ENCODE results near the gene MAB21L1. TPM values are rescaled to one million over a fixed set of nuclear protein-coding genes. Genes with fewer than 3 reads are reported as not detected.

MAB21L1 gene
- total and polyA plus RNA-seq, 2 donors (not counting 3 experiments of a cell fraction or from before 2014, with no cell fraction given), result 0.03 TPM; not detected in 1

GRCh38 chr13:35480346-35480745 lies 3.9 kb upstream of the MAB21L1 start:
- H3K9me1 ChIP-seq (replicated peaks; ENCODE audit: control insufficient read depth, extremely low read depth, insufficient read depth, low read length), result peaks cover 2% of the 10 kb centered on the region
- intact Hi-C loops (cut with micrococcal nuclease), result no loop called here
- FAIRE-seq, result no peak
- no peaks in the 10 kb centered on the region for H3K27me3 ChIP-seq (ENCODE audit: control insufficient read depth in 2 of 2, insufficient read depth in 2 of 2, low read length in 2 of 2)
- no peaks in the 10 kb centered on the region for H3K36me3 ChIP-seq (ENCODE audit: control insufficient read depth in 2 of 2, extremely low read depth in 1 of 2, insufficient read depth in 2 of 2, low read length in 2 of 2)
- H3K4me1 ChIP-seq (ENCODE audit: control insufficient read depth, extremely low read depth, insufficient read depth, low read length), result no peaks in the 10 kb centered on the region
- H2AFZ ChIP-seq (ENCODE audit: low read depth, low read length), result no peak overlapping the region
- H3K4me3 ChIP-seq (replicated peaks in 1 of 3; ENCODE audit: insufficient read depth in 1 of 3, low read depth in 1 of 3, low read length in 3 of 3), result no peak overlapping the region
- H4K20me1 ChIP-seq (replicated peaks; ENCODE audit: control insufficient read depth, extremely low read depth, insufficient read depth, low read length), result no peaks in the 10 kb centered on the region
- H3K79me2 ChIP-seq (ENCODE audit: control insufficient read depth, insufficient read depth, low read length), result no peaks in the 10 kb centered on the region
- no TSS peak for BruUV-seq (replicated peaks)
- H3K9me3 ChIP-seq (replicated peaks; ENCODE audit: control insufficient read depth, insufficient read depth, low read length), result no peaks in the 10 kb centered on the region
- H3K27ac ChIP-seq (ENCODE audit: insufficient read depth, low read depth, low read length), result no peak overlapping the region
- ChIA-PET CTCF (no interaction called here), POLR2A (no interaction called here)
- dilution Hi-C loops (cut with MboI; ENCODE audit: extremely low pct_ligation_motif_present, low sequenced_read_pairs), result no loop called here
- H3K9ac ChIP-seq (replicated peaks; ENCODE audit: extremely low read depth, insufficient read depth, low read length), result no peak overlapping the region
- TF ChIP-seq JUN (IDR thresholded peaks at IDR 0.05; ENCODE audit: borderline replicate concordance, insufficient read depth, insufficient read length, low read depth) (no peak), MAX (IDR thresholded peaks at IDR 0.05; ENCODE audit: insufficient read depth, insufficient read length) (no peak), EZH2 (IDR thresholded peaks at IDR 0.05; ENCODE audit: borderline replicate concordance, low read depth, low read length, severe bottlenecking) (no peak), GATA2 (IDR thresholded peaks at IDR 0.05; ENCODE audit: insufficient read depth, insufficient read length, low read depth, low read length) (no peak), POLR2A (IDR thresholded peaks at IDR 0.05; ENCODE audit: low read depth, low read length) (no peak), MYC (IDR thresholded peaks at IDR 0.05; ENCODE audit: low read depth, low read length) (no peak), FOS (IDR thresholded peaks at IDR 0.05; ENCODE audit: borderline replicate concordance, insufficient read depth, low read length) (no peak), POLR2AphosphoS5 (IDR thresholded peaks at IDR 0.05; ENCODE audit: insufficient read depth, low read depth, low read length) (no peak)
- TF ChIP-seq, protein P1, sequence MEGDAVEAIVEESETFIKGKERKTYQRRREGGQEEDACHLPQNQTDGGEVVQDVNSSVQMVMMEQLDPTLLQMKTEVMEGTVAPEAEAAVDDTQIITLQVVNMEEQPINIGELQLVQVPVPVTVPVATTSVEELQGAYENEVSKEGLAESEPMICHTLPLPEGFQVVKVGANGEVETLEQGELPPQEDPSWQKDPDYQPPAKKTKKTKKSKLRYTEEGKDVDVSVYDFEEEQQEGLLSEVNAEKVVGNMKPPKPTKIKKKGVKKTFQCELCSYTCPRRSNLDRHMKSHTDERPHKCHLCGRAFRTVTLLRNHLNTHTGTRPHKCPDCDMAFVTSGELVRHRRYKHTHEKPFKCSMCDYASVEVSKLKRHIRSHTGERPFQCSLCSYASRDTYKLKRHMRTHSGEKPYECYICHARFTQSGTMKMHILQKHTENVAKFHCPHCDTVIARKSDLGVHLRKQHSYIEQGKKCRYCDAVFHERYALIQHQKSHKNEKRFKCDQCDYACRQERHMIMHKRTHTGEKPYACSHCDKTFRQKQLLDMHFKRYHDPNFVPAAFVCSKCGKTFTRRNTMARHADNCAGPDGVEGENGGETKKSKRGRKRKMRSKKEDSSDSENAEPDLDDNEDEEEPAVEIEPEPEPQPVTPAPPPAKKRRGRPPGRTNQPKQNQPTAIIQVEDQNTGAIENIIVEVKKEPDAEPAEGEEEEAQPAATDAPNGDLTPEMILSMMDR (IDR thresholded peaks at IDR 0.05; ENCODE audit: extremely low read depth in 1 of 2, insufficient read depth in 1 of 2, low read depth in 1 of 2, low read length in 2 of 2), result no peak
- no peak for DNase-seq (ENCODE audit: low read depth, low spot score)
- H3K4me2 ChIP-seq (ENCODE audit: insufficient read depth, low read length), result no peak overlapping the region

All from endothelial cell of umbilical vein (primary cell).